Fibroblast of skin of abdomen (primary cell): Measurements from ENCODE around the gene DCDC2C.

ENCODE experiments used
- DNase-seq: peaks from one replicate; pipeline ENCODE4 v3.0.0-alpha.2; 2013

The DCDC2C gene

DNA sequence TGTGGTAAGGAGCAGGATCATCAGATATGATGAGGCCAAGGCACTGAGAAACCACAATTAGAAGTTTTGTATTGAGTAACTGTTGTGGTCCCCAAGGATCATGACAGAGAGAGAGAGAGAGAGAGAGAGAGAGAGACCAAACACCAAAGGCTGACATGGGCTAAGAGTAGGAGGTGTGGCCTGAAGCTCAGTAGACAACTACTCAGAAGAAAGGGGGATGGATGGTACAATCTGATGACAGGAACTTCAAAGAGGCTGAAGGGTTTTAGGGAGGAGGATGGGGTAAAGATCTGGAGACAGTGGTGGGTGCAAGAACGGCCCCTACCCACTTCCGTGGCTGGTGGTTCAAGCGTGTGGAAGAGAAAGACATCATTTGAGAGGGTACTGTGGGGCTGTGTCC is 135.0 kb downstream of the DCDC2C start:
- no peak for DNase-seq

DNA sequence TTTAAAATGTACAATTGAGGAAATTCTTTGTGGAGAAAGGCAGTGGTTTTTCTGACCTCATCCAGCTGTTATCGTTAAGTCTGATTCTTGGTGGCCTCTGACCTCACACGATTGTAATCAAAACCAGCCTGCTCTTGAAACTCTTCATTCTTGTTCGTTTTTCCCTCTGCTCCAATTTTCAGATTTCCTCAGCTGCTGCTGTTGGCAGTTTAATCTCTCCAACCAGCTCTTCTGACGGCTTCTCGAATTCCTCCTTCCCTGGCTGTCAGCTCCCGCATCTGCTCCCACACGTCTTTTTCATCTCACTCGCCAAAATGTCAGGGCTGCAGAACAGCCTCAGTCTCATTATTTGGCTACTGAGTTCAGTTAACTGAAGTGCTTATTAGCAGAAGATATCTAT is 136.1 kb downstream of the DCDC2C start:
- no peak for DNase-seq

DNA sequence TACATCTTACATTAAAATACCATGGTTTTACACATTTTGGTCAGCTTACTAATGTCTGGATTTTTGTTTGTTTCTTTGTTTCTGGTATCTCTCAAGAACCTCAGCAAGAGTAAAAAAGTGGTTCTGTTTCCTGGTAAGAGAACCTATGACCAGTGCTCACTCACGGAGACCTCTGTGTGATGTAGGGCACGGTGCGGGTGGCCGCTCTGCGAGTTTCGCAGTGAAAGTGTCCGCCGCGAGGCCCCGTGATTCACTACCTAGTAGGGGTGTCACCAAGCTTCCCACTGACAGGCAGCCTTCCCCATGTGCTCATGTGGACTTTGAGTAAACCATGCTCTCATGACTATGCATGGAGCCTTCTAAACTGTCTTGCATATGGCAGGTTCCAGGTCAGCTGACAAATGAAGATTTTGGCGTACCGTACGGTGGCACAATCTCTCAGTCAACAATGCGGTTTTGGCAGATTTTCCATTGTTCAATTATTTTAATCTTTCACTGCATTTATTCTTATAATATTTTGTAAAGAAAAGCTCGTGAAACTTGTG is 137.3 kb downstream of the DCDC2C start:
- no peak for DNase-seq

DNA sequence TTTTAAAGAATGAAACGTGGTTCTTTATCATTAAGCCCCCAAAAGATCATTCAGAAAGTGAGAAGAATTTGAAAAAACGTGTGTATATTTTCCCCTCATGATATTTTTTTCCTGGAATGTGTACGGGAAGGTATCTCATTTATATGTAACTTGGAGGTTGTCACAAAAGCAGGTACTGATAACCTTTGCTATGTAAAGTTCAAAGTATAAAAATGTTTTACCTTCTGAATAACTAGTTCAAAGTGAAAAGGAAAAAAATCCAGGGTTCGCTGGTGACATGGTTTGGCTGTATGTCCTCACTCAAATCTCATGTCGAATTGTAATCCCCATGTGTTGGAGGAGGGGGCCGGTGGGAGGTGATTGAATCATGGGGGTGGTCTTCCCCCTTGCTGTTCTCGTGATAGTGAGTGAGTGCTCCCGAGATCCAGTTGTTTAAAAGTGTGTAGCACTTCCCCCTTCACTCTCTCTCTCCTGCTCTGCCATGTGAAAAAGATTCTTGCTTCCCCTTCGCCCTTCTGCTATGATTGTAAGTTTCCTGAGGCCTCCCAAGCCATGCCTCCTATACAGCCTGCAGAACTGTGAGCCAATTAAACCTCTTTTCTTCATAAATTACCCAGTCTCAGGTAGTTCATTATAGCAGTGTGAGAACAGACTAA is 144.2 kb downstream of the DCDC2C start:
- DNase-seq, result no peak

DNA sequence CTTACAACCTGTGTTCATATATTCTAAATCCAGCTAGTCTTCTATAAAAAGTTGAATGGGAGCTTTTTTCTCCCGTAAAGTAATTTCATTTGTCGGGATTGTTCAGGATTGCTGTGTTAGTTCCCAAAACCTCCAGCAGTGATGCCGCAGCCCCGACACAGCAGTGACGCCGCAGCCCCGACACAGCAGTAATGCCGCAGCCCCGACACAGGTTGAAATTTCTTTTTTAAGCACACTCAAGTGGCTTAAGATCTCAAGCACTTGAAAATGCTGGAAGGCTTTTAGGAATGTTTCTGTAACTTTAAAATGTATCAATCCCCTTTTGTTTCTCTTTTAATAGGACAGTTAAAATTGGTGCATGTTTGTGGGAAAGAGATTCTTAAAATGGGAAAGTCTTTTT is 145.4 kb downstream of the DCDC2C start:
- no peak for DNase-seq

DNA sequence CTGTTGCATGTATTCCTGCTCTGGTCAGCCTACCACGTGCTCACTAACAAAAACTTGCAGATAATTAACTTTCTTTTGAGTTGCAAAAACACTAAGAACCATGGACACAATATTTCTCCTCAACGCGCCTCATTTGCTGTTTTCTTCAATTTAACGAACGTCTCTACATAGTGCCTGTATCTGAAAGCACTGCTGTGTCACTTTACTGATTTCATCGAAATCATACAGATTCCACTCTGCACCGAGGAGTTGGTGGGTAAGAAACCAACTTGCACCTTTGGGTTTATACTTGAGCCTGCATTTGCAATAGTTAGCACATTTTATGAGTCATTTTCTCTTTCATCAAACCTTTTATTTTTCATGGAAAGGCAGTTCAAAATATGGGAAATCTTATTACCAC is 145.8 kb downstream of the DCDC2C start:
- no peak for DNase-seq

DNA sequence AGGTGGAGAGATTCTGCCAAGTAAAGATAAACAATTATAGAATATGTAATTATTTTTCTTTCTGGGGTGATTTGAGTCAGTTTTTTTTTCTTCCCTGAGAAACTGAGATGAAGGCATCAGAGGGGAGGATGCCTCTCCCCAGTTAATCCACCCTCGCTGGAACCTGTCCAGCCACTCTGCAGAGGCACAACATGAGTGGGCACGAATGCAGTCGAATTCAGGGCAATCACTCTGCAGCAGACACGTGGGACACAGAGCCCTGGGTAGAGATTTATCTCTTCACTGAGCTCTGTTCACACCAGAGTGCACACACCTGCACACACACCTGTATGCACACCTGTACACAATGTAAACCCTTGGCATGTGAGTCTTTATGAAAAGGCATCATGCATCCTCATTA is 154.2 kb downstream of the DCDC2C start:
- no peak for DNase-seq

DNA sequence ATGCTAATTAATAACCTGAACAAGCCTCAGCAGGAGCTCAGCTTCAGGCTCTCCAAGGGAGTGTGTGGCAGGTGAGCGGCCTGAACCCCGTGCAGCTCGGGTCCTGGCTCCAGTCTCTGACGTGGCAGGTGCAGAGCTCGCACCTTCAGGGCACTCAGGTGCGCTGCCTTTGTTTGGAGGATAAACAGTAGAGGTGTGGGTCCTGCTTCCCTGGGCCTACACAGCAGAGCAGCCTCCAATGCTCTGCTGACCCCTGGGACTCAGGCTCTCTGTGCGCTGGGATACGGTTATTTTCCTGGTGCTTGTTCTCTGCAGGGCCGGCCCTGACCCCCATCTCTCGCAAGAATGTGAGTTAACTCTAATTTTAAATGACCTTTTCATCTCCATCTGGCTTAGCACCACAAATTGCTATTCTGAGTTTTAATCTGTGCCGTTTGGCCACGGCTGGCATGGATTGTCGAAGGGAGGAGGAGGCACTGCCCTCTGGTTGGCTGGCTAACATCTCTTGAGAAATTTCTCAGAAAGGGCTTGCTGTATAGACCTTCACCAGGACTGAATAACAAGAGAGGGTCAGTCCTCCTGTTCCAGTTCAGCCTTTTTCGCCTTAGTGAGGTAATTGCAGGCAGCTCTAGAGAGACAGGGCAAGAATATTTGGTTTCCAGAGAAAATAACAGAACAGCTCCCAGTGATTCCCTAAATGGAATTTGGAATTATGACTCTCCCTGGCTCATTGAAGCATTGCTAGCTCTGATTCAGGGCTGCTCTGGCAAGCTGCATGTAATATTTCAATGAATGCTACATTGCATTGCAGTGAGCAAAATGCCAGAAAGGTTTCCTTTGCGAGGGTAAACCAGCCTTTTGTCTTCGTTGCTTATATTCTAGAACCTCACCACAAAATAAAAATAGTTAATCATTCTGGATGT is 161.8 kb downstream of the DCDC2C start:
- peak; percentile 7 for DNase-seq

DNA sequence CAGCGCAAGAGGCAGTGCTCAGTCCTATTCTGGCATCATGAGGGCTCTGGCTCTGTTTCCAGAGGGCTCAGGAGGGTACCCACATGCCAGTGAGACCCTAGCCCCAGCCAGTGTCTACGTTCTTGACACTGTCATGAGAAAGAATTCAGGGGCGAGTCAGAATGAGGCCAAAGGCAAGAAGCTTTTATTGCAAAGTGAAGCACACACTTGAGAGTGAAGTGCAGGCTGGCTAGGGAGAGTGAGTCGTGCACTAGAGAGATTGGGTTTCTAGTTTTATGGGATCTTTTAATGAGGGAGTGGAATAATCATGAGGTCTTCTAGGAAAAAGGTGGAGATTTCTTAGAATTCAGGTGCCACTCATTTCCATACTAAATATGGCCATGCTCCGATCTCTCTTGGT is 164.1 kb downstream of the DCDC2C start:
- no peak for DNase-seq

DNA sequence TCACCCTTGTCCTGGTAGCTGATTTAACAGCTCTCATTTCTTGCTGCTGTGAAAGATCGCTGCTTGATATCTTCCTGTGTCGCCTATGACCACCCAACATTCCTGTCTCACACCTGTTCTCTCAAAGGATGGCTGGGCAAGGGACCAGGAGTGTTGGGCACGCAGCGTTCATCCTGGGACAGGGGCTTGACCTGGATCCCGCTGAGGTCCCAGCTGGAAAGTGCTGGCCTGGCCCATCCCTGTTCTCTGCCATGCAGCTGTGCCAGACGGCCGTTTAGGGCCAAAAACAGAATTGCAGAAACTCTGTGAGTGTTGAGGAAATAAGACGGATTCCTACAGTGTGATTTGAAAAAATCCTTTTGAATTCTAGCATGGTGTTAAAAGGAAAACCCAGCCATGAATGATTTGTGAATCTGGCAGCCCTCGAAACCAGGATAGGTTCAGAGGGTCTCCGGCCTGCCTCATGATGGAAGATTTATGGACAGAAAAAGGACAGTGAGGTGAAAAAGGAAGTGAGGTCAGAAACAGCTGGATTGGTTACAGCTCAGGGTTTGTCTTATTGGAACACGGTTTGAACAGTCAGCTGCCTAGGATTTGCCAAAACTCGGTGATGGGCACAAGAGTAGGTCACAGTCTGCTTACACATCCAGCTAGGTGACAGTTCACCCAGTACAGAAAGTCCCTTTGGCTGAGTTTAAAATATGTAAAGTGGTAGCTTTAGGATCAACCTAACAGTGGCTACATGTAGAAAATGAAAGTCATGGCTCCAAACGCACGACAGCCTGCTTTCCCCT is 164.8 kb downstream of the DCDC2C start:
- no peak for DNase-seq

DNA sequence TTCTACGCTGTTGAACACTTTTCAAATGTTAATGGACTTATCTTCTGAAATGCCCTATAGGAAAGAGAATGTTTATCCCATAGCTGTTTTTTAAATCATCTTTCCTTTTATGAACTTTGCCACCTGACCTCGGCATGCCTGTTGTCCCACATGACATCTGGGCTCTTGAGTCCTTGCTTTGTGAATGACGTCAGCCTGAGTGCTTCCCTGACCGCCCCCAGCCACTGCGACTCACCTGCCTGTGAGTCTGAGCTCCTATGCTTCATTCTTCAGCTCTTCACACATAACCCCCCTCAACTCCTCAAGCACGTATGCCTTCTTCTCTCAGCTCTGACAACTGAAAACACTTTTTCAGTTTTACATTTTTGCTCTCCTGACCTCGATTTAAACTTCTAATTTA is 166.8 kb downstream of the DCDC2C start:
- no peak for DNase-seq

DNA sequence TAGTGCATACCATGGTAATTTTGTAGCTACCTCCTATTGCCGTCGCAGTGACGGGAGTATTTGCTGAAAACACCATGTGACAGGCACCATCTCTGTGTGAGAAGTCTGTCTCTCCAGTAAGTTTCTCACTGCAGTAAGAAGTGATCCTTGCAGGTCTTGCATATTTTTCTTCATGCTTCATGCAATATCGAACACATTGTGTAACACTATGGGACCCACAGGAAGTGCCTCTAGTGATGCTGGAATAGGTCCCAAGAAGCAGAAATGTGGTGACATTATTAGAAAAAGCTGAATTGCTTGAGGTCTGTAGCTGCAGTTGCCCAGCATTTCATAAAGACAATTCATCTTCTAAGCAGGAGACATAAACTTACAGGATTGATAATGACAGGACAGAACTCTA is 167.6 kb downstream of the DCDC2C start:
- DNase-seq, result peak; percentile 23

DNA sequence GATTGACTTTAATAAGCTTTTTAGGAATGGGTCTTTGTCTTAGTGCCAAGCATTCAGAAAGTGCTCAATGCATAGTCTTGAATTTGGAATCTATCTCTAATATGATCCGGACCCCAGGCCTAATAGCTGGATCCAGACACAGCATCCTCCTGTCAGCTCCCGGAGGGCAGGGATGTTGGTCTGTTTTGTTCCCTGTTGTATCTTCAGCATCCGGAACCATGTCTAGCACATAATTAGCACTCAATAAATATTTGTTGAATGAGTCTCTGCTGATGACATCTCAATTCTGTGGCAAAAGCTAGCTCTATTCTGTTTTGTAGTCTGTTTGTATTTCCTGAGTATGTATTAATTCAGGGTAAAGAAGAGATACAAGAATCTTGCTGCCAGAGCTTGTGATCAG is 169.1 kb downstream of the DCDC2C start:
- no peak for DNase-seq

DNA sequence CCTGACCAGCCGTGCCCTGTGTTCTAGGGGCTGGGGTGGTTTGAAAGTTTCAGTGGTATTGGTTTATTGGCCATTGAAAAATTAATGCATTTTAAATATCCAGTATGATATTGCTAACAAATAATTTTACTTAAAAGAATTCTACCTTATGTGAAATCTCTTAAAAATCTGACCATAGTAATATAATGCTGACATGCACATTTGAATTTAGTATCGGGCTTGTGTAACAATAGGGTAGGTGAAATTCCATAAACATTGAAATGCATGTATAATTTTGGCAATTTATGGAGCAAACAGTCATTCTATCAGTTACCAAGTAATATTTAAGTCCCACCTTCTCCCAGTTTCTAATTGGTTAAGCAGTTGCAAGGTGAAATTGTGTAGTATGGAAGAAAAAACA is 170.5 kb downstream of the DCDC2C start:
- DNase-seq, result no peak

DNA sequence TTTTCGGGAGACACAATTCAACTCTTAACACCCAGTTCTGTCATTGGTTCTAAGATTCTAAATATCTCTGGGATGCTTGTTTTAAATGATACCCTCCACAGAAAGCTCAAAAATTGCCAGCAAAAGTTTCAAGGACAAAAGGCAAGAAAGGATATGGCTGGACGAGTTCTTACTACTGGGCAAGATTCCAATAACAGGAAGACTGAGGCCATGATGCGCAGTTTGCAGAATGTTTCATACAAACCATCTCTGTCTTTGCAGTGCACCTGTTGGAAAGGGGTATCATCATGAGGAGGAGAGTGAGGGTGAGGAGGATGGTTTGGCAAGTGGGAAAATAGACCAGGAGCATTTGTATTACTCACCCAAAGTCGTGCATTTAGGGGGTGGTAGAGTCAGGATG is 172.8 kb downstream of the DCDC2C start:
- DNase-seq, result no peak

DNA sequence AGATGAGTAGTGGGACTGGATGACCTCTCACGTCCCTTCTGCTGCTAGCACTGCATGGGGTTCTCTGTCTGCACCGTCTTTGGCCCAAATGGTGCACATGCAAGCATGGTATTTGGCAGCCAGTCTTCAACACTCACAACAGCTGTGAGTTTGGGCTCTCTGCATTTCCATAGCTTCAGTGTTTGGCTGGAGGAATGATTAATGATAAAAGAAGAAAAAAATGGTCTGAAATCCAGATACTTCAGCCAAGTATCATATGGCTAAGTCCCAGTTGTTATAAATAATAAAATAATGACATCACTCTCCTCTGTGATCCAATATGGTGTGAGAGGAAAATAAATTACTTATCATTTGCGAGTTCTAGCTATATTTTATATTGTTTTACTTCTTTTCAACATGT is 173.3 kb downstream of the DCDC2C start:
- no peak for DNase-seq

DNA sequence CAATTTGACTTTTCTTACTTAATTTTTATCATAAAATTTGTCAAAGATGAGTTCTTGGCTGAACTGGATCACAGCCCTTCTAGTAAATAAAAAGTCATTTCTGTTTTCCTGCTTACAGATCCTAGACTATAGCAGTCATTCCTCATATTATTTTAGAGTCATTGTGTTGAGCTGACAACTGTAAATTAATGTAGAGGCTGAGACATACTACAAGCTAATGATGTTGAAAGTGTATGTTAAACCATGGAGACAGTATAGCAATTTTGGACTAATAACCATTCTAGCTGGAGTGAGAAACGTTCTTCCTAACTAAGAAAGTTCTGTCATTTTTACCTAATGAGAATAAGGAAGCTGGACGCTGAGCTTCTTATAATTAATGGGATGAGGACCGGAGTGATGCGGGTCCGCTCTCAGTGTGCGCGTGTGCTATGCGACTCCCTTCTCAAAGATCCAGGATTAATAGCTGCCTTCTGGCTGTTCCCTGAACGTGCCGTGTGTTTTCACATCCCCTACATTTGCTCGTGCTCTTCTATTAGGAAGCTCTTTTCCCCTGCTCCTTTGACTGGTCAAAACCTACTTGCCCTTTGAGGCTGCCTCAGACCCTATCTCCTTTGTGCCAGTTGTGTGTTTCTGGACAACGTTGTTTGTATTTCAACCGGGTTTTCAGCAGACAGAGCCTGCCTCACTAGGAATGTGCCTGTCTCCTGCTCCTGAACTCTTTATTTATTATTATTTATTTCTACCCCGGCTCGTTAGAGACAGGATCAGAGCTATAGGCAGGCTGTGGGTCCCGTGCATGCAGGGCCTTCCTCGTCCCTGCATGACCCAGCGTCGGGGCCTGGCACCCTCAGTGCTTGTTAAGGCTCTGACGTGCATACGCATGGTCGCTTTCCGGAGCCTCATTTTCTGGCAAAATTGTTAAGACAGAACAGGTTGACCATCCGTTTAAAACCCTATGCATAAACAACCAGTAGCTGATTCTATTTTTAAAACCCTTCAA is 182.6 kb downstream of the DCDC2C start:
- no peak for DNase-seq

DNA sequence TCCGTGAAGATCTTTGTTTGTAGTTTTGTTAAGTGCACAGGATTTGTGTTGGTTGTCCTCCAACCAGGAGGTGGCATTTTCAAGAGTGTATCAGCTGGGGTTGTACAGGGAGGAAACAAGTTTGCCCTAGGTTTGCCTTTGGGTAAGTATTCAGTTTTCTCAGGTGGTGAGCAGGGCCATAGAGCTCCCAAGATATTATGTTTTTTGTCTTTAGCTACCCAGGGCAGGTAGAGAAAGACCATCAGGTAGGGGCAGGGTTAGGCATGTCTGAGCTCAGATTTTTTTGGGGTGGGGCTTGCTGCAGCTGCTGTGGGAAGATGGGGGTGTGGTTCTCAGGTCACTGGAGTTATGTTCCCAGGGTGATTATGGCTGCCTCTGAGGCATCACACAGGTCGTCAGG is 191.6 kb downstream of the DCDC2C start:
- no peak for DNase-seq
